ENCODE results near the gene GLYAT. TPM values are rescaled to one million over a fixed set of nuclear protein-coding genes. Genes with fewer than 3 reads are reported as not detected.

Gene GLYAT, protein sequence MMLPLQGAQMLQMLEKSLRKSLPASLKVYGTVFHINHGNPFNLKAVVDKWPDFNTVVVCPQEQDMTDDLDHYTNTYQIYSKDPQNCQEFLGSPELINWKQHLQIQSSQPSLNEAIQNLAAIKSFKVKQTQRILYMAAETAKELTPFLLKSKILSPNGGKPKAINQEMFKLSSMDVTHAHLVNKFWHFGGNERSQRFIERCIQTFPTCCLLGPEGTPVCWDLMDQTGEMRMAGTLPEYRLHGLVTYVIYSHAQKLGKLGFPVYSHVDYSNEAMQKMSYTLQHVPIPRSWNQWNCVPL
- under 1 TPM in 2 of 6 donors, not detected in 4; 0.18 to 0.32 TPM for total RNA-seq
- polyA plus RNA-seq = not detected

DNA sequence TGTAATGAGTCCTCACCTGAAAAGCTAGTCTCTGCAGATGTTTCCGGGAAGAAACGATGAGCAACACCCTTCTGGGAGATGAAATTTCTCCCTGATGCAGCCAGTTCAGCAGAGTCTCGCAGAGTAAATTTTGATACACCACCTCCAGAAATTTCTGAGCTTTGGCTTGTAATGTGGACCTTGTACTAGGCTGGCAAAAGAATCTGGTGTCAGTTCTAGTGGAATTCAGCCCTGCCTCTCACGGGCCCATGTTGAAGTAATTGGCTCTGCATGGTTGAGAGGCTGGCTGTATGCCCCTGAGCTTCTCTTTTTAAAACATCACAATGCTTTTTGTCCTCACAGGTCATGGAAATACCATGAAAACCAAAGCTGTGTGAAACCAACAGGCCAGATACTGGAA is at the start of gene GLYAT:
Gene GLYAT (minus strand): TSS at position 125 of the 400 bp plus-strand sequence. CDS start 7,447 bp downstream, outside the sequence.
- Histone ChIP-seq H3K9me3 (no peaks in the 10 kb centered on the region), H3K4me3 (no peak within 1 kb of the TSS), H3K27me3 (no peaks in the 10 kb centered on the region), H3K36me3 (no peaks in the 10 kb centered on the region), H3K4me1 (peaks cover 0 to 9% (median 7%) of the 10 kb centered on the region in 3 donors), H3K27ac (no peak within 1 kb of the TSS)
- FAIRE-seq (no peak), DNase-seq (no peak), ATAC-seq (no peak)
- WGBS, 2 donors = 90 to 93% methylated on average over 4 of the region's 4 CpGs
- intact Hi-C loops (cut with DNase I) = no loop called here
- TF ChIP-seq, protein P1, sequence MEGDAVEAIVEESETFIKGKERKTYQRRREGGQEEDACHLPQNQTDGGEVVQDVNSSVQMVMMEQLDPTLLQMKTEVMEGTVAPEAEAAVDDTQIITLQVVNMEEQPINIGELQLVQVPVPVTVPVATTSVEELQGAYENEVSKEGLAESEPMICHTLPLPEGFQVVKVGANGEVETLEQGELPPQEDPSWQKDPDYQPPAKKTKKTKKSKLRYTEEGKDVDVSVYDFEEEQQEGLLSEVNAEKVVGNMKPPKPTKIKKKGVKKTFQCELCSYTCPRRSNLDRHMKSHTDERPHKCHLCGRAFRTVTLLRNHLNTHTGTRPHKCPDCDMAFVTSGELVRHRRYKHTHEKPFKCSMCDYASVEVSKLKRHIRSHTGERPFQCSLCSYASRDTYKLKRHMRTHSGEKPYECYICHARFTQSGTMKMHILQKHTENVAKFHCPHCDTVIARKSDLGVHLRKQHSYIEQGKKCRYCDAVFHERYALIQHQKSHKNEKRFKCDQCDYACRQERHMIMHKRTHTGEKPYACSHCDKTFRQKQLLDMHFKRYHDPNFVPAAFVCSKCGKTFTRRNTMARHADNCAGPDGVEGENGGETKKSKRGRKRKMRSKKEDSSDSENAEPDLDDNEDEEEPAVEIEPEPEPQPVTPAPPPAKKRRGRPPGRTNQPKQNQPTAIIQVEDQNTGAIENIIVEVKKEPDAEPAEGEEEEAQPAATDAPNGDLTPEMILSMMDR (IDR thresholded peaks at IDR 0.05) = no peak

DNA sequence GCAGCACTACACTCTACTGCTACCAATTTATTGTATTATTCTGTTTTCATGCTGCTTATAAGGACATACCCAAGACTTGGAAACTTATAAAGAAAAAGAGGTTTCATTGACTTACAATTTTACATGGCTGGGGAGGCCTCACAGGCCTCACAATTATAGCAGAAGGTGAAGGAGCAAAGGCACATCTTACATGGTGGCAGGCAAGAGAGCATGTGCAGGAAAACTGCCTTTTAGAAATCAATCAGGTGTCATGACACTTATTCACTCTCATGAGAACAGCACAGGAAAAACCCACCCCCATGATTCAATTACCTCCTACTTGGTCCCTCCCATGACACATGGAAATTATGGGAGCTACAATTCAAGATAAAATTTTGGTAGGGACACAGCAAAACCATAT is 49.6 kb upstream of the GLYAT start:
- Histone ChIP-seq H3K27ac (no peak overlapping the region), H3K4me3 (no peak overlapping the region), H3K27me3 (no peaks in the 10 kb centered on the region), H3K4me1 (no peaks in the 10 kb centered on the region), H3K9me3 (no peaks in the 10 kb centered on the region), H3K36me3 (no peaks in the 10 kb centered on the region)
- ATAC-seq (no peak), FAIRE-seq (no peak), DNase-seq (no peak)
- intact Hi-C loops (cut with DNase I) = loop anchor here in 1 of 3 donors (10.0 kb wide), 1 partner anchor 137 kb away; no protein-coding TSS in a partner anchor
- TF ChIP-seq, protein P1 (IDR thresholded peaks at IDR 0.05) = no peak

DNA sequence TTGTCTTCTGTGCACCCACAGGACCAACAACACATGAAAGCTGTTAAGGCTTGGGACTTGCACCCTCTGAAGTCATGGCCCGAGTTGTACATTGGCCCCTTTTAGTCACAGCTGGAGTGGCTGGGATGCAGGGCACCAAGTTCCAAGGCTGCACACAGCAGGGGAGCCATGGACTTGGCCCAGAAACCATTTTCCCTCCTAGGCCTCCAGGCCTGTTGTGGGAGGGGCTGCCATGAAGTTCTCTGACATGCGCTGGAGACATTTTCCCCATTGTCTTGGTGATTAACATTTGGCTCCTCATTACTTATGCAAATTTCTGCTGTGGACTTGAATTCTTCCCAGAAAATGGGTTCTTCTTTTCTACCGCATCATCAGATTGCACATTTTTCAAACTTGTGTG is 48.8 kb upstream of the GLYAT start:
- no peak for ATAC-seq
- 85 to 86% methylated on average over 3 of the region's 3 CpGs for WGBS, 2 donors
- intact Hi-C loops (cut with DNase I) = loop anchor here in 1 of 3 donors (10.0 kb wide), 1 partner anchor 136 kb away; no protein-coding TSS in a partner anchor

DNA sequence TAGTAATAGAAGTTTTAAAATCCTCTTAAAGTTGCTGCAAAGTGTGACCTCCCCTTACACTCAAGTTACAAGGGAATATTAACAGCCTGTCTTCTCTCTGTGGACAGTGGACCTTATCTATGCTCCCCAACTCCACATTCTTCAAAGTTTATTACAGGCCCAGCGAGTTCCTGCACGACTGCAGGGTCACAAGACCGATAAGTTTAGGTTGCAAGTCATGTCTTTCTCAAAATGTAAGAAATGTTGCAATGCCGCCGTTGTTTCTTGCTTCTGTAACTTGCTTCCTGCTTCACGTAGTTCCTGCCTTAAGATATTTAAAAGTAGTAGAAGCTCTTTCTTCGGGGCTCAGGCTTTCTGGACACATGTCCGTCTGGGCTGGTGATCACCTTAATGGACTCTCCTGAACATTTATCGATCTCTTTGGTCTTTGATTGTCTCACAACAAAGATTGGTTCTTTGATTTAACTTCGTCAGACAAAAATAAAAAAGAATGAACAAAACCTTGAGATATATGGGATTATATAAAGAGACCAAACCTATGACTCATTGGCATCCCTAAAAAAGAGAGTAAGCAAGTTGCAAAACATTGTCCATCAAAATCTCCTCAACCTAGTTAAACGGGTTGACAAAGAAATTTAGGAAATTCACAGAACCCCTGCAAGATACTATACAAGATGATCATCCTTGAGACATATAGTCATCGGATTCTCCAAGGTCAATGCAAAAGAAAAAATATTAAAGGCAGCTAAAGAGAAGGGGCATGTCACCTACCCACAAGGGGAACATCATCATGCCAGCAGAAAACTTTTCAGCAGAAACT is 45.4 kb upstream of the GLYAT start:
- Histone ChIP-seq H3K9me3 (no peaks in the 10 kb centered on the region), H3K27me3 (no peaks in the 10 kb centered on the region), H3K4me1 (no peaks in the 10 kb centered on the region), H3K4me3 (no peak overlapping the region), H3K36me3 (no peaks in the 10 kb centered on the region), H3K27ac (no peak overlapping the region)
- intact Hi-C loops (cut with DNase I) = no loop called here
- no peak for FAIRE-seq
- WGBS, 2 donors = 77 to 82% methylated on average over 12 of the region's 12 CpGs
- no peak for ATAC-seq
- DNase-seq = no peak
- TF ChIP-seq, protein P1 (IDR thresholded peaks at IDR 0.05) = no peak

More for the DNA sequence above, 48.8 kb upstream of the GLYAT start:
- Histone ChIP-seq H3K27ac (no peak overlapping the region), H3K4me1 (no peaks in the 10 kb centered on the region), H3K9me3 (no peaks in the 10 kb centered on the region), H3K36me3 (no peaks in the 10 kb centered on the region), H3K4me3 (no peak overlapping the region), H3K27me3 (no peaks in the 10 kb centered on the region)
- no peak for FAIRE-seq
- TF ChIP-seq, protein P1 (IDR thresholded peaks at IDR 0.05) = no peak
- no peak for DNase-seq

Measured in pancreas (tissue), 10 donors.